NT2/D1 (cell line): ENCODE measurements around the gene ATXN7L3.

Experiments used
- DNase-seq: peaks from one replicate; pipeline ENCODE4 v3.0.0-alpha.2; 2011; ENCODE audit warnings: low read depth, low spot score
- H3K27me3 ChIP-seq: 2 replicates; pipeline ENCODE4 v1.6.0; 2011; ENCODE audit warnings: mild to moderate bottlenecking; ENCODE audit not compliant: insufficient read length, insufficient read depth
- H3K36me3 ChIP-seq: 2 replicates; pipeline ENCODE4 v1.6.1; 2011; ENCODE audit warnings: mild to moderate bottlenecking, low read length, mixed read lengths; ENCODE audit not compliant: insufficient read depth, insufficient read length
- H3K4me1 ChIP-seq: 2 replicates; pipeline ENCODE4 v1.5.1; 2011; ENCODE audit not compliant: insufficient read depth, insufficient read length
- H3K4me3 ChIP-seq: 2 replicates; pipeline ENCODE4 v1.5.1; 2011; ENCODE audit warnings: low read depth; ENCODE audit not compliant: insufficient read length
- H3K9ac ChIP-seq: 2 replicates; pipeline ENCODE4 v1.6.0; 2011; ENCODE audit warnings: low read depth; ENCODE audit not compliant: insufficient read length
- H3K9me3 ChIP-seq: 2 replicates; pipeline ENCODE4 v1.5.1; 2011; ENCODE audit warnings: mild to moderate bottlenecking, low read length; ENCODE audit not compliant: insufficient read depth
- SUZ12 ChIP-seq: IDR thresholded peaks from 2 replicates; pipeline ENCODE4 v1.6.1; 2011; ENCODE audit not compliant: insufficient read length, insufficient read depth; ENCODE audit errors: extremely low read depth
- YY1 ChIP-seq: IDR thresholded peaks from 2 replicates; pipeline ENCODE4 v1.6.1; 2011; ENCODE audit not compliant: insufficient read length, insufficient read depth
- ZNF274 ChIP-seq: IDR thresholded peaks from 2 replicates; pipeline ENCODE4 v1.6.1; 2011; ENCODE audit warnings: mild to moderate bottlenecking, low read depth, low read length

The ATXN7L3 gene

DNA sequence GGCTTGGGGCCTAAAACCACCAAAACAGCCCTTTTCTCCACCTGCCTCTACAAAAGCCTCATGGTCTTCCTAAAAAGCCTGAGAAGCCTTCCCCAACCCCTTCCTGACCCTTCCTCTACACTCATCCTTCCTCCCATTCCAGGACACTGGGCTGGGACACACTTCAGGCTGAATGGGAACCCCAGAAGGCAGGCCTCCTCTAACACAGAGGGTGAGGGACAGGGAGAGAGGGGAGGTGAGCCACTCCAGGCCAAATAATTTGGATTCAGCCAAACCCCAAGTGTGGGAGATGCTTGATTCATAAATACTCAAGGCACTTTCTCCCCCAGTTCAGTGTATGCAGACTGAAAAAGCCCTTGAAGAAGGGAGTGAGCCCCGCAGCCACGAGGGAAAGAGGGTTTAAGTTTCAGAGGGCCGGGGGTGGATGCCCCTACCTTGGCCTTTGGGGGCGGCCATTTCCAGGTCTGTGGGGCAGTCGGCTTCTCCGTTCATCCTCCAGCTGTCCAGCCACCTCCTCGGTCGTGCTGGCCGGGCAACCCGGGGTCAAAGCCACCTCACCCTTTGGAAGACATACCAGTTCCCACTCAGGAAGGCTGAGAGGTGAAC lies 18.2 kb upstream of the ATXN7L3 start:
- Histone ChIP-seq H3K4me1 (peaks cover 8% of the 10 kb centered on the region), H3K9ac (peak overlapping the region; percentile 94), H3K9me3 (peaks cover 7% of the 10 kb centered on the region; the same call in 1 of the 2 replicates), H3K27me3 (no peaks in the 10 kb centered on the region), H3K36me3 (peaks cover 54% of the 10 kb centered on the region), H3K4me3 (peak overlapping the region; percentile 73)
- DNase-seq, result no peak
- TF ChIP-seq ZNF274, result no peak
- TF ChIP-seq YY1, result no peak

DNA sequence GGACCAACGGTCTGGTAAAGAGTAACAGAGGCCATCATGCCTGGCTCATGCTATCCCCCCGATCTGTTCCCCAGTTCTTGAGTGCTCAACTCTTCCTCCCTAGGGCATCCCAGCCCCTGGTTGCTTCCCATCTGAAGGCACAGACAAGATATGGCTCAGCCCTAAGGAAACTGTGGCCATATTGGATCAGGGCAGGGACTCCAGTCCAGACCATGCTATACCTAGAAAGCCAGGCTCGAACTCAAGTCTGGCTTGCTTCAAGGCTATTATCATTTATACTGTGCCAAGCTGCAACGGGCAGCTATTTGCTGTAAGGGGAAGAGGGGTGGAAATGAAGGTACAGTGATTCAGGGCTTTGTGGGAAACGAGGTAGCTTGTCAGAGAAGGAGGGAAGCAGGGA lies 17.0 kb upstream of the ATXN7L3 start:
- peaks cover 61% of the 10 kb centered on the region for H3K36me3 ChIP-seq
- no peak overlapping the region for H3K9ac ChIP-seq
- H3K4me1 ChIP-seq, result peaks cover 12% of the 10 kb centered on the region
- peaks cover 7% of the 10 kb centered on the region; the same call in 1 of the 2 replicates for H3K9me3 ChIP-seq
- DNase-seq, result no peak
- TF ChIP-seq ZNF274, result no peak
- TF ChIP-seq SUZ12, result no peak
- no peak for TF ChIP-seq YY1
- H3K4me3 ChIP-seq, result no peak overlapping the region
- H3K27me3 ChIP-seq, result no peaks in the 10 kb centered on the region

DNA sequence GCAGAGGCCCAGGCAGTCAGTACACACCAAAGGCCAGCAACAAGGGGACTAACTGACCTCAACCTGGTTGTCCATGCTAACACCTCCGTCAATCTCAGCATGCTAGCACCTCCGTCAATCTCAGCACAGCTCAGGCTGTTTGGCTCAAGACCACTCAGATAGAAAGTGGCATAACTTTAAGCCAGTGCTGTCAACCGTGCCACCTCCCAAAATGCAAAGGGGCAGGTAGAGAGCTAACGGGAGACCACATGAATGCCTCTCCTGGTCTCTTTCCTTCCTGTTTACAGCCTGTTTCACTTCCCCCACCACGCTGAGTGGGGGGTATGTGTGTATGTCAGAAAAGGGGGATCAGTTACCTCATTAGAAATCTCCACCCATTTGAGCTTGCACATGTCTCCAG lies 16.5 kb upstream of the ATXN7L3 start:
- Histone ChIP-seq H3K4me3 (no peak overlapping the region), H3K9ac (no peak overlapping the region), H3K27me3 (no peaks in the 10 kb centered on the region), H3K36me3 (peaks cover 66% of the 10 kb centered on the region), H3K4me1 (peaks cover 12% of the 10 kb centered on the region), H3K9me3 (peaks cover 7% of the 10 kb centered on the region; the same call in 1 of the 2 replicates)
- DNase-seq, result no peak
- no peak for TF ChIP-seq YY1

DNA sequence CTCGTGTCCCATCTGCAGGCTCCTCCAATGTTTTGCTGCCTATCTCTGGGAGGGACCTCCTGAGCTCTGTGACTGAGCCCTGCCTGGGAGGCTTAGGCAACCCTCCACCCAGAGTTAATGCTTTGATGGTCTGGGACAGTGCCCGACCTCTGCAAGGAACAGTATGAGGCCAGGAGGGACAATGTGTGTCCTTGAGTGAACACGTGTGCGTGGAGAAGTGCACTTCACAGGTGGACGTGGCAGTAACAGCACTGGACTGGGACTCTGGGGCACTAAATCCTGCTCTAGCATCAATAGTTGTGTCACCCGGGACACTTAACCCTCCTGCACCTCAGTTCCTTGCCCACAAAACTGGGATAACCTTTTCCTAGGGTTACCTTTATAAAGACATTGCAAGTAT lies 15.2 kb upstream of the ATXN7L3 start:
- Histone ChIP-seq H3K27me3 (no peaks in the 10 kb centered on the region), H3K36me3 (peaks cover 79% of the 10 kb centered on the region), H3K9me3 (peaks cover 7% of the 10 kb centered on the region; the same call in 1 of the 2 replicates), H3K4me3 (no peak overlapping the region), H3K4me1 (peaks cover 15% of the 10 kb centered on the region), H3K9ac (no peak overlapping the region)
- no peak for DNase-seq
- TF ChIP-seq SUZ12, result no peak
- TF ChIP-seq YY1, result no peak
- TF ChIP-seq ZNF274, result no peak

DNA sequence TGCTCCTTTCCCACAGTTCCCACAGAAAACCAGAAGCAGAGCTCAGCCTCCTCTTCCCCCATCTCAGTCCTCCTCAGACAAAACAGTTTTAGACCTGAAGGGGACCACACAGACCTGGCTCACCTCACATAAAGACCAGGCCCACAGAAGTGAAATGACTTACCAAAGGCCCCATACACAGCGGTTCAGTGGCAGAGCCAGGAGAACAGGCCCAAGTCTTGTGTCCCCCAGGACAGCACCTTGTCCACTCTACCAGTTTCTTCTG lies 14.5 kb upstream of the ATXN7L3 start:
- Histone ChIP-seq H3K27me3 (no peaks in the 10 kb centered on the region), H3K9ac (no peak overlapping the region), H3K9me3 (peaks cover 7% of the 10 kb centered on the region; the same call in 1 of the 2 replicates), H3K36me3 (peaks cover 86% of the 10 kb centered on the region), H3K4me1 (peaks cover 15% of the 10 kb centered on the region), H3K4me3 (no peak overlapping the region)
- DNase-seq, result no peak
- TF ChIP-seq ZNF274 (no peak), SUZ12 (no peak), YY1 (no peak)

DNA sequence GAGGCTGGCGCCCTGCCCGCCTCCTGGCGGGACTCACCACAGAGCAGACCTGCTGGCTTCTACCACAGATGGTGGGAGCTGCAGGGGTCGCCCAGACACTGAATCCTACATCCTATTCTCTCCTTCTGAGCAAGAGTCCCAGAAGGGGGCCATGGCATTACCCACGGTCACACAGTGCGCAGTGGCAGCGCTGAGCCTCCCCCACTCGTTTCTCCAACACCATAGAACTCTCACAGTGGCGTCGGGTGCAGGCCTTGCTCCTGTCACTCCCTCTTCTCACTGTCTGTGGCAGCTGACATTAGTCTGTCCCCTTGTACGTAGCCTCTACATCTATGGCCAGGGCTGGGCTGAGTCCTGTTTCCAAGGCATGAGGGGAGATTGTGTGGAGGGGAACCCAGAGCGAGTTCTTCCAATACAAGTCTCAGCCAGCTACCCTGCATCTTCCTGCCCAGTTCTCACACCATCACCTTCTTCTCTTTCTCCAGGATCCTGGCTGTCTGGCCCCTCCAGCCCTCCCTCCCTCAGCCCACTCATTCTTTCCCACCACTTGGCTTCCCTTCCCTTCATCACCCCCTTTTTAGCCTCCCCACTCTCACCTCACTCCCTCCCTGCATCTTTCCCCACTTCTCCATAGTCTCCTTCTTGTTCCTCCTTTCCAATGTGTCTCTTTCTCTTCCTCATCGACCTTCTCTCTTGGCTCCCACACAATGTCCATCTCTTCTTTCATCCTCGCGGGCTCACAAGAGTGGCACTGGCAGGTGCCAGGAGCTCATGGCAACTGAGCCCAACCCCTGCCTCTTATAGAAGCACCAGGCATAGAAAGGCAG lies 13.9 kb upstream of the ATXN7L3 start:
- no peak overlapping the region for H3K4me3 ChIP-seq
- H3K4me1 ChIP-seq, result peaks cover 15% of the 10 kb centered on the region
- no peaks in the 10 kb centered on the region for H3K27me3 ChIP-seq
- TF ChIP-seq YY1 (no peak), ZNF274 (no peak), SUZ12 (no peak)
- no peak for DNase-seq
- H3K36me3 ChIP-seq, result peaks cover 92% of the 10 kb centered on the region
- H3K9me3 ChIP-seq, result peaks cover 7% of the 10 kb centered on the region; the same call in 1 of the 2 replicates
- H3K9ac ChIP-seq, result peak overlapping the region; percentile 5

DNA sequence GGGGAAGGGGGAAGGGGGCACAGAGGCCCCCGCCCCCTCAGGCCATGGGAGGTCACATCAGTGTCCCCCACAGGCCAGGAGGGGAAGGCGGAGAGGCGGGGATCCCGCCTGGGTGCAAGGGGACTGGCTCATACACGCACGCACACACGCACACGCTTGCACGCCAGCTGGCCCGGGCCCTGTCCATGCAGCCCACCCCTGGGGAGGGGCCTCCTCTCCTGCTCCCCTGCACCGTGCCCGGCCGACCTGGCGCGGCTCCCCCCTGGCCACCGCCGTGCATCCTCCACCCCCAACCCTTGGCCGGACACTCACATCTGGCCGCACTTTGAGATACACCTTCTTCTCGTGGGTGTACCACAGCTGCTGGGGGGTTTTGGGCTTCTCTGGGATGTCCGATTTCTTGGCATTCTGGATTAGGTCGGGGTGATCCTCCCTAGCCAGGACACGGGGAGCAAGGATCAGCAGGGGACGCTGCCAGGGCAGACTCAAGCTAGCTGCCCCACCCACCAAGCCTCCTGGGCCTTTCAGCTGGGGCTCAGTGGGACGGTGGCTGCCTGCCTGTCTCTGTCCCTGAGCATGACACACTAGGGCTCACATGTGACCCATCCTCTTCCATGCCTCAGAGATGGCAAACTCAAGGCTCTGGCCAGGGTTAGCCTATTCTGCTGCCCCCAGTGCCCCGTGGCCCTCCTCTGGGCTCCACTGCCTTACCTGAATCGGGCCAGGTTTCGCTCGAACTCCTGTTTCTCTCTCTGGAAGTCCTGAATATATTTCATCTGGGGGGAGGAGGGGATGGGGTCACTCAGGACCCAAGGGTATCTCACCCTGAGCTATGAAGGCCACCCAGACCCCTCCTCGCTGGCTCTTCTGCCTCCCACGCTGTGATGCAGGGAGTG lies 13.1 kb upstream of the ATXN7L3 start:
- H3K9me3 ChIP-seq, result peaks cover 7% of the 10 kb centered on the region; the same call in 1 of the 2 replicates
- no peak for DNase-seq
- H3K27me3 ChIP-seq, result no peaks in the 10 kb centered on the region
- H3K4me3 ChIP-seq, result no peak overlapping the region
- peaks cover 95% of the 10 kb centered on the region for H3K36me3 ChIP-seq
- peaks cover 15% of the 10 kb centered on the region for H3K4me1 ChIP-seq
- TF ChIP-seq ZNF274 (no peak), SUZ12 (no peak), YY1 (no peak)
- peak overlapping the region; percentile 5 for H3K9ac ChIP-seq
